HG03039 (cell line): Measurements from ENCODE around the gene HEYL.

Source experiments
- ATAC-seq: cut with Tn5 transposase; IDR thresholded peaks from one replicate; pipeline ENCODE4 v1.9.1; 2021; ENCODE audit warnings: mild to moderate bottlenecking, moderate library complexity; ENCODE audit not compliant: unreplicated experiment

HEYL gene

GRCh38 chr1:39639305-39640130, at the start of gene HEYL:
HEYL (minus strand) TSS chr1:39639643; CDS start chr1:39639625, 18 bp downstream.
- no peak for ATAC-seq

GRCh38 chr1:39689214-39689613, 49.8 kb upstream of the HEYL start:
- ATAC-seq: no peak

- ATAC-seq: no peak
Observed at GRCh38 chr1:39688706-39689105, 49.3 kb upstream of the HEYL start.

DNA sequence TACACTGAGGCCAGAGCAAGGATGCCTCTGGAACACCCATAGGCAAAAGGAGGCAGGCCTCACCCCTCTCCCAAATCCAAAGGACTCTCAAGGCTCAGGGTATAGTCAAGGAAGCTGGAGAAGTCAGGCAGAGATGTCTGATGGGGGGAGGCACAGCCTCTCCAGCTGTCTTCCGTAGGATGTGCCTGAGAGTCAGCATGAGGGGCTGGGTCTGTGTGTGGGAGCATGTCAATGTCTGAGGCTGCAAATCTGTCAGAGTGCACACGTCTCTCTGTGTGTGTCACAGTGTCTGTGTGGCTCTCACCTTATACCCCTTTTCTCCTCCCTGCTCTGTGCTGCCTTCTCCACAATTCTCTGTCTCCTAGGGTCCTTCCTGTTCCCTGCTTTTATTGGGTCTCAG, 47.8 kb upstream of the HEYL start:
- no peak for ATAC-seq

- no peak for ATAC-seq
Observed at GRCh38 chr1:39685071-39685470, 45.6 kb upstream of the HEYL start.

- no peak for ATAC-seq
Observed at GRCh38 chr1:39684313-39684664, 44.8 kb upstream of the HEYL start.

- no peak for ATAC-seq
Observed at GRCh38 chr1:39683591-39684312, 44.3 kb upstream of the HEYL start.

GRCh38 chr1:39681999-39682398, 42.6 kb upstream of the HEYL start:
- ATAC-seq: no peak

DNA sequence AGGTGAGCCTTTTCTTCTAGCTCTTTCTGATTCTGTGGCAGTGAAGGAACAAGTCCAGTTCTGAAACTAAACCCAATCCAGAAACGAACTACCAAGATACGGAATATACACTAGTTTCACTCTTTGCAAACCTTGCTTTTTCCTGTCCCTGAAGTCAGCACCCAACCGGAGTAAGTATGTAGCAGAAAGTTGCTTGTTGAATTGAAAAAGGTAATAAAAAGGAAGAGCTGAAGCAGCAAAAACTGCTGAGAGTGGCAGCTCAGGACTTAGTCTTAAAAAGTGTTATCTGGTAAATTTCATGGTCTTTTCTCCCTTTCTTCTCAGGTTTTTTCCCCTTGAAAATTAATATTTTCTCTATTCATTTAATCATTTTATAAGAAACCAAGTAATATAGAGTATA, 41.9 kb upstream of the HEYL start:
- no peak for ATAC-seq

- ATAC-seq: no peak
Observed at GRCh38 chr1:39680751-39681150, 41.3 kb upstream of the HEYL start.

GRCh38 chr1:39679821-39680220, 40.4 kb upstream of the HEYL start:
- ATAC-seq: no peak

DNA sequence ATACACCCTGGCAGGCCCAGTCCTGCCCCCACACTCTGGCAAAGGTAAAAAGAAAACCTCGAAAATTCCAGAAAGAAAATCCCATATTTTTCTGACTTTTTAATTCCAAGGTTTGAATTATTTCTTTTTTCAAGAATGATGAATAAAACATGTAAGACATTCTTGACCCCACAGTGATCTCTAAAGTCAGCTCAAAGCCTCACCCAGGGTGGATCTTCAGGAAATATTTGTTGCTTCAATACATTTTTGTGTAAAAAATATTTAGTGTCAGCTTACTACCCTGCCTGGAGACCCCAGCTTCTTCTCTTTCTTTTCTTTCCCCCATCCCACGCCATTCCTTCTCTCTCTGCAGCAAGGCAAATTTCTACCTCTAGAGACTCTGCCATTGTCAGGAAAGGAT, 39.4 kb upstream of the HEYL start:
- no peak for ATAC-seq

DNA sequence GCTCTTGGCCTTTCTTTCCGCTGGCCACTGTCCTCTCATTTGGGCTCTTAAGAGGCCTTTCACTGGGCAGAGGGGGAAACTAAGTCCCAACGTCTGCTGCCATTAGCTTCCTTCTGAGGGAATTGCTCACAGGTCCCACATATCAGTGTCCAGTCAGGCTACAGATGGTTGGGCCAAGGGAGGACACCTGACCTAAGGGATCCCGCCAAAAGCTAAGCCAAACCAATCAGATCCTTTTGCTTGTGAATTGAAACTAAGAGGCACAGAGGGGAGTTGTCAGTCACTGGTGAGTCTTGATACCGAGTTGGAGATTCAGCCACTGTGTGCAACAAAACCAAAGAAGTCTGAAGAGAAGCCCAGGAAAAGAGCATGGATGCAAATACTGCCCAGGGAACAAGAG, 38.2 kb upstream of the HEYL start:
- ATAC-seq: no peak

DNA sequence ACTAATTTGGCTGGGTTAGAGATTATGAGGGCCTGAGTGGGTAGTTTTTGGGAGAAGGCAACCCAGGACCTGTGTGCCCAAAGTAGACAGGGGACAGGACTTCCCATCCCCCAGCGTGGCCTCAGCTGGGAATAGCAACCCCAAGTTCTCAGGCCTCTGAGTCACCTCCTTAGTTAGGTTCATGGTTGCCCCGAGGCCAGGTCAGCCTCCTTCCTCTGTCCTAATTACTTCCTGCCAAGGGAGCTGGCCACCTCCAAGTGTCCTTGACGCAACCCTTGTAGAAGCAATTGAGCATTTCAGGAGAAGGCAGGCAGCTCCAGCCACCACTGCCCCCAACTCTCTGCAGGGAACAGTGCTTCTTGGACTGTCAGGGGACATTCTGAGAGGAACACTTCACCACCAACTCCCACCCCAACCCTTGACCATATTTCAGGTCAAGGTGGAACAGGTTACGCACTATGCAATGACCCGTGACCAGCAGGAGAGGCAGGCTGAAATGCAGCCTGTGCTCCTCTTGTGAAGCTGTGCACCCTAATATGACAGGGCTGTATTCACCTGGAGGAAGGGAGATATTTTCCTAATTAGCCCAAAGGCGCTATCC, 37.6 kb upstream of the HEYL start:
- ATAC-seq: no peak

GRCh38 chr1:39675220-39675619, 35.8 kb upstream of the HEYL start:
- no peak for ATAC-seq

DNA sequence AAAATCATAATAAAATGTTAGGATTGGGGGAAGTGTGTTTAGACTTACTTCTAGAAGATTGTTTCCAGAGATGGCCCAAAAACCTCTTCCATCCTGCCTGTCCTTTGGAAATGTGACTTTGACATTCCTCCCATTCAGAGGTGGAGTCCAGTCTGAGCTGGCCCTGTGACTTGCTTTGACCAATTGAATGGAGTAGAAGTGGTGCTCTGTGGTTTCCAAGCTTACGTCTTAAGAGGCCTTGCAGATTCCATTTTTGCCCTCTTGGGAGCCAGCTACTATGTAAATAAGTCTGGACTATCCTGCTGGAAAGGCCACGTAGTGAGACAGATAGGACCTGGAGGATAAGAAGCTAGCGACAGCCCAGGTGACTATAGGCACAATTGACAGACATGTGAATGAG, 33.8 kb upstream of the HEYL start:
- no peak for ATAC-seq

- no peak for ATAC-seq
Observed at GRCh38 chr1:39672551-39672947, 33.1 kb upstream of the HEYL start.

DNA sequence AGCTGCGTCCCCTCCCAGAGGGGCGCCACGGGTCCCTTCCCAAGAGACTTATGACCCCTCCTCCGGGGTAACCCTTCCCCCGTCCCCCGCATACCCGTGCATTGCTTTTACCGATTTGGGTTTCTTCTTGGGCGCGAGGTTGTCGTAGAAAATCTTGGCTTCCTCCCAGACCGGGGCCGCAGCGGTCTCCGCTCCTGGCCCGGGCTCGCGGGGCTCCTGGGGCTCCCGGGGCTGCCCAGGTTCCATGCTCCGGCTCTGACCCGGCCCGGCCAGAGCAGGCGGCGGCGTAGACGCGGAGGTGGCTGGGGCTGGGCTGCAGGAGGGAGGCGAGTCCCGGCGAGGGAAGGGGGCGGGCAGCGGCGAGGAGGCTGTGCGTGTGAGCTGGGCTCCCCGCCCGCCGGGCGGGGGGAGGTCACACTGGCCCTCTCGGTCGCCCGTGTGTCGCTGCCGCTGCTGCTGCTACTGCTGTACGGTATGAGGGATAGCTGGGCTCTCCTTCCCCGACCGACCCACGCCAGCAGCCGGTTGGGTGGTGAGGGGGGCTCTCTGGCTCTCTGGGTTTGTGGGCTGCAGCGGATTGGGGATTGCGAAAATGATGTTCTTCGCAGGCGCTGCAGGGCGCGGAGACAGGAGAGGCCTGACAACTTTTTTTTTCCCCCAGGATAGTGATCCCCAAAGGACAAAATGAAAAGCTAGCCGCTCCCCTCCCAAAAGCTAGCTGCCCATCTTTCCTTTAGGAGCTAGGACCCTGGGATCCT, 32.5 kb upstream of the HEYL start, which contains the start of gene NT5C1A:
TSS of gene NT5C1A (minus strand) at position 315 of the 758 bp plus-strand sequence. CDS start at position 246, 69 bp downstream.
- ATAC-seq: no peak

DNA sequence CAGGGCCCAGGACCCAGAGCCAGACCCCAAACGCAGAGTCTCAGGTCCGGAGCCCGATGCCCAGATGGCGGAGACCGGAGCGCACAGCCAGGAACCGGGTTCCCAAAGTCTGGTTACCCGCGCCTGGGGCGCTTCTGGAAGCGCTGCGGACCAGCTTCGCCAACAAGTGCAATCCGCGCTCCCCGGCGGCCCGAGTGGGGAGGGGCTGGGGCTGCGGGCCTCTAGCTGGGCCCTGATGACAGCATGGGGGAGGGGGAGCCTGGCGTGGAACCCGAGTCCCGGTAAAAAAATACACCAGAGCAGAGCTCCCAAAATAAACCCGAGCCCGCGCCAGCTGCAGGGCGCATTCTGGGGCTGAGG, 32.0 kb upstream of the HEYL start:
- ATAC-seq: no peak

GRCh38 chr1:39670689-39671088, 31.2 kb upstream of the HEYL start:
- ATAC-seq: no peak

- ATAC-seq: no peak
Observed at GRCh38 chr1:39668894-39669293, 29.5 kb upstream of the HEYL start.
